K562 (cell line): ENCODE results near the gene KRTAP4-8. TPM values are rescaled to one million over a fixed set of nuclear protein-coding genes. Genes with fewer than 3 reads are reported as not detected.

Source experiments
- ATAC-seq: fragments of 200-7000 bp; cut with Tn5 transposase; 3 replicates; pipeline ENCODE4 v1.9.1; 2020; ENCODE audit warnings: moderate library complexity
- BruUV-seq: library from RNA; stranded (reverse); fragments of 400-500 nt; replicated peaks from 2 replicates; lab custom pipeline; 2021; lab: Mats Ljungman, UMichigan
- CTCF ChIA-PET: fragments of 300-600 bp; formaldehyde crosslinking; extraction: SDS; loops from one replicate; lab custom pipeline; 2021; ENCODE audit warnings: low intra/inter-chr PET ratio; lab: Yijun Ruan, JAX
- POLR2A ChIA-PET: fragments of 300-600, 350-650 bp; sonication (Branson Sonifier 250); formaldehyde crosslinking; extraction: SDS; loops from one replicate; lab custom pipeline; 2021; ENCODE audit warnings: antibody characterized with exemption, inconsistent platforms; lab: Yijun Ruan, JAX
- DNase-seq, 4 experiments: peaks; one replicate each; pipeline versions ENCODE4 v3.0.0 to v3.0.0-alpha.2; 2011 to 2018; ENCODE audit warnings: low spot score in 3 of 4, mixed read lengths in 3 of 4; ENCODE audit errors: extremely low read depth in 1 of 4
- FAIRE-seq: peaks from 2 replicates; lab custom pipeline; 2011; peaks lifted over from hg19 to GRCh38; lab: Jason Lieb, UNC
- H2AFZ ChIP-seq: 2 replicates; pipeline ENCODE4 v1.6.0; 2011; ENCODE audit warnings: low read depth, low read length, control low read depth, inconsistent platforms
- H3K27ac ChIP-seq: fragments of 200-600 bp; 3 replicates; pipeline ENCODE4 v1.8.0; 2011; ENCODE audit warnings: low read depth, mild to moderate bottlenecking, control low read depth, inconsistent platforms, low read length, moderate library complexity, mixed read lengths; ENCODE audit errors: extremely low read depth
- H3K27me3 ChIP-seq, 2 experiments: fragments of 300-600 bp in 1 of 2; 2 replicates in 1 of 2; 3 replicates in 1 of 2; pipeline versions ENCODE4 v1.6.0 to v1.8.0; 2011; ENCODE audit warnings: inconsistent platforms in 2 of 2, low read length in 2 of 2, mild to moderate bottlenecking in 1 of 2, mixed read lengths in 1 of 2, moderate library complexity in 1 of 2; ENCODE audit not compliant: control insufficient read depth in 2 of 2, insufficient read depth in 2 of 2
- H3K36me3 ChIP-seq: fragments of 300-600 bp; 3 replicates; pipeline ENCODE4 v1.8.0; 2011; ENCODE audit warnings: mild to moderate bottlenecking, low read length, inconsistent platforms; ENCODE audit not compliant: control insufficient read depth, insufficient read depth
- H3K4me1 ChIP-seq, 2 experiments: fragments of 200-600 bp in 1 of 2; replicated peaks in 1 of 2; 2 replicates in 1 of 2; 3 replicates in 1 of 2; pipeline versions ENCODE4 v1.5.1 to v1.8.0; 2011; ENCODE audit warnings: inconsistent platforms in 2 of 2, low read length in 2 of 2, mild to moderate bottlenecking in 1 of 2, mixed read lengths in 1 of 2, moderate library complexity in 1 of 2; ENCODE audit not compliant: control insufficient read depth in 2 of 2, insufficient read depth in 2 of 2
- H3K4me2 ChIP-seq: 2 replicates; pipeline ENCODE4 v1.6.1; 2011; ENCODE audit warnings: low read length, control low read depth, inconsistent platforms, mixed read lengths; ENCODE audit not compliant: insufficient read depth
- H3K4me3 ChIP-seq: fragments of 200-600 bp; sonication (generic), shearing (Covaris generic); 2 replicates; pipeline ENCODE4 v1.5.1; 2016; ENCODE audit warnings: control low read depth, inconsistent platforms
- H3K79me2 ChIP-seq: fragments of 200-600 bp; 3 replicates; pipeline ENCODE4 v1.8.0; 2011; ENCODE audit warnings: low read length, inconsistent platforms; ENCODE audit not compliant: control insufficient read depth, insufficient read depth
- H3K9ac ChIP-seq, 2 experiments: 2 replicates each; pipeline versions ENCODE4 v1.6.0 to v1.6.1; 2011; ENCODE audit warnings: low read depth in 2 of 2, low read length in 2 of 2, control low read depth in 1 of 2, inconsistent platforms in 1 of 2, mild to moderate bottlenecking in 1 of 2, mixed read lengths in 1 of 2; ENCODE audit not compliant: insufficient read depth in 1 of 2
- H3K9me1 ChIP-seq: one replicate; pipeline ENCODE4 v1.6.0; 2011; ENCODE audit warnings: inconsistent platforms, mild to moderate bottlenecking, low read length, moderate library complexity; ENCODE audit not compliant: control insufficient read depth, insufficient read depth
- H3K9me3 ChIP-seq: replicated peaks from 2 replicates; pipeline ENCODE4 v1.5.1; 2011; ENCODE audit warnings: low read depth, low read length, inconsistent platforms; ENCODE audit not compliant: control insufficient read depth, insufficient read depth
- H4K20me1 ChIP-seq: replicated peaks from 2 replicates; pipeline ENCODE4 v1.6.1; 2011; ENCODE audit warnings: low read length, inconsistent platforms, mixed read lengths; ENCODE audit not compliant: control insufficient read depth, insufficient read depth
- ADNP ChIP-seq: fragments of 200-800 bp; sonication (Bioruptor generic); IDR thresholded peaks from 2 replicates; pipeline ENCODE4 v1.6.1; 2016; ENCODE audit warnings: missing genetic modification characterization, missing compliant biosample characterization
- AFF1 ChIP-seq, 2 experiments: fragments of 450-650 bp; IDR thresholded peaks; 2 replicates each; pipeline ENCODE4 v1.6.1; 2018; ENCODE audit warnings: mild to moderate bottlenecking in 2 of 2, low read depth in 1 of 2; ENCODE audit not compliant: partially characterized antibody in 2 of 2
- BRF1 ChIP-seq: IDR thresholded peaks from 3 replicates; pipeline ENCODE4 v1.6.1; 2011; ENCODE audit warnings: borderline replicate concordance, mild to moderate bottlenecking; ENCODE audit not compliant: insufficient read length; ENCODE audit errors: extremely low read depth
- EP400 ChIP-seq: fragments of 450-650 bp; IDR thresholded peaks from 2 replicates; pipeline ENCODE4 v1.6.1; 2017; ENCODE audit warnings: antibody characterized with exemption, mild to moderate bottlenecking, moderate library complexity
- FUS ChIP-seq: fragments of 200-400 bp; formaldehyde crosslinking; optimal IDR thresholded peaks from 2 replicates; pipeline ENCODE3; 2017; ENCODE audit warnings: low read depth, low read length
- MAZ ChIP-seq, 2 experiments: fragments of 450-650 bp in 1 of 2; sonication (generic) in 1 of 2; formaldehyde crosslinking; IDR thresholded peaks in 1 of 2; conservative IDR thresholded peaks in 1 of 2; 2 replicates each; pipeline versions ENCODE4 v1.4.0 to v1.5.0; 2020; ENCODE audit warnings: mild to moderate bottlenecking in 1 of 2, missing genetic modification reagents in 1 of 2
- NCOA4 ChIP-seq: fragments of 450-650 bp; IDR thresholded peaks from 2 replicates; pipeline ENCODE4 v1.6.1; 2018; ENCODE audit warnings: mild to moderate bottlenecking; ENCODE audit not compliant: partially characterized antibody
- SIN3A ChIP-seq, 2 experiments: fragments of 150-350 bp in 1 of 2; IDR thresholded peaks; 2 replicates each; pipeline ENCODE4 v1.6.1; 2011 to 2016; ENCODE audit warnings: borderline replicate concordance in 2 of 2, low read depth in 2 of 2, low read length in 2 of 2, mild to moderate bottlenecking in 2 of 2, moderate library complexity in 2 of 2; ENCODE audit not compliant: control insufficient read depth in 1 of 2
- WHSC1 ChIP-seq: IDR thresholded peaks from one replicate; pipeline ENCODE4 v1.6.1; 2012; ENCODE audit warnings: low read length, control low read depth, inconsistent platforms
- ZBTB26 ChIP-seq: fragments of 450-650 bp; formaldehyde crosslinking; IDR thresholded peaks from 2 replicates; pipeline ENCODE4 v1.4.0; 2022; ENCODE audit warnings: missing genetic modification characterization
- ZFP1 ChIP-seq: fragments of 450-650 bp; formaldehyde crosslinking; IDR thresholded peaks from 2 replicates; pipeline ENCODE4 v1.4.0; 2020; ENCODE audit warnings: mild to moderate bottlenecking, mixed read lengths
- in situ Hi-C: fragments of 300-500 bp; cut with MboI; formaldehyde crosslinking; loops from 4 replicates; pipeline ENCODE4 v1.15.0; 2018; ENCODE audit warnings: inconsistent platforms, mixed read lengths
- intact Hi-C: fragments of 100-400 bp; cut with micrococcal nuclease; formaldehyde crosslinking; loops from 2 replicates; pipeline ENCODE4 v1.14.2; 2022
- polyA plus RNA-seq, 8 experiments: library from polyadenylated mRNA; depleted of rRNA in 4 of 8; stranded (reverse) in 5 of 8; unstranded in 3 of 8; fragments of >200 nt; fragmentation: Nextera tagmentation in 2 of 8; fragmentation: Illumina TruSeq in 1 of 8; extraction: Ambion mirVana in 2 of 8; extraction: Trizol in 1 of 8; gene quantifications; 2 replicates each; pipeline versions ENCODE4 v1.2.1 to v1.2.3, GENCODE V29; 2011 to 2014; ENCODE audit warnings: inconsistent platforms in 1 of 8, missing spikeins in 1 of 8
- total RNA-seq, 7 experiments: library from RNA; depleted of rRNA in 6 of 7; stranded (reverse); fragments of >200 nt in 6 of 7; fragmentation: Illumina TruSeq in 2 of 7; extraction: Trizol in 2 of 7; gene quantifications; 2 replicates each; pipeline versions ENCODE4 v1.2.1 to v1.2.3, GENCODE V29; 2011 to 2021; ENCODE audit warnings: low replicate concordance in 1 of 7
- TF ChIP-seq, protein P1 (sequence below): fragments of 200-800 bp; sonication (Bioruptor generic); IDR thresholded peaks from 2 replicates; pipeline ENCODE4 v1.6.1; 2016; ENCODE audit warnings: missing genetic modification characterization, missing compliant biosample characterization

The KRTAP4-8 gene
- total and polyA plus RNA-seq, 9 of the 15 experiments (the other 6 are each of a cell fraction or from before 2014, with no cell fraction given) = not detected

GRCh38 chr17:41067281-41067680 lies 30.7 kb downstream of the KRTAP4-8 start:
- no peak for ATAC-seq
- no peaks in the 10 kb centered on the region for H3K36me3 ChIP-seq
- no peak for DNase-seq
- no peaks in the 10 kb centered on the region for H3K79me2 ChIP-seq
- in situ Hi-C loops (no loop called here), intact Hi-C loops (no loop called here)
- H3K4me3 ChIP-seq = no peak overlapping the region
- no peak overlapping the region for H3K27ac ChIP-seq
- no peak overlapping the region for H3K4me2 ChIP-seq
- no peak for FAIRE-seq
- ChIA-PET CTCF (no interaction called here), POLR2A (interaction anchor here (0.6 kb wide), 1 partner anchor 38 kb away, joined by 3 read pairs; the partner anchor contains the start of gene KRTAP4-9)
- no peak overlapping the region for H3K9ac ChIP-seq
- no peaks in the 10 kb centered on the region for H3K9me1 ChIP-seq
- BruUV-seq = no TSS peak
- no peak overlapping the region for H2AFZ ChIP-seq
- H4K20me1 ChIP-seq = no peaks in the 10 kb centered on the region
- H3K27me3 ChIP-seq = no peaks in the 10 kb centered on the region; a peak in 1 of 5 replicates
- no peaks in the 10 kb centered on the region for H3K9me3 ChIP-seq
- H3K4me1 ChIP-seq = peaks cover 0 to 5% of the 10 kb centered on the region in 2 experiments; a peak in 2 of 5 replicates
- TF ChIP-seq NCOA4 (no peak), AFF1 (IDR thresholded peaks at IDR 0.05; ENCODE audit: low read depth in 1 of 2, partially characterized antibody in 2 of 2) (no peak), BRF1 (no peak), FUS (no peak), ADNP (tag) (no peak), ZBTB26 (no peak), SIN3A (IDR thresholded peaks at IDR 0.05; ENCODE audit: borderline replicate concordance in 2 of 2, control insufficient read depth in 1 of 2, low read depth in 2 of 2, low read length in 2 of 2) (no peak), ZFP1 (CRISPR knock-in tag) (no peak), WHSC1 (no peak), EP400 (no peak), MAZ (CRISPR knock-in tag; conservative IDR thresholded peaks at IDR 0.05 in 1 of 2, IDR thresholded peaks at IDR 0.05 in 1 of 2) (no peak)
- TF ChIP-seq, protein P1, sequence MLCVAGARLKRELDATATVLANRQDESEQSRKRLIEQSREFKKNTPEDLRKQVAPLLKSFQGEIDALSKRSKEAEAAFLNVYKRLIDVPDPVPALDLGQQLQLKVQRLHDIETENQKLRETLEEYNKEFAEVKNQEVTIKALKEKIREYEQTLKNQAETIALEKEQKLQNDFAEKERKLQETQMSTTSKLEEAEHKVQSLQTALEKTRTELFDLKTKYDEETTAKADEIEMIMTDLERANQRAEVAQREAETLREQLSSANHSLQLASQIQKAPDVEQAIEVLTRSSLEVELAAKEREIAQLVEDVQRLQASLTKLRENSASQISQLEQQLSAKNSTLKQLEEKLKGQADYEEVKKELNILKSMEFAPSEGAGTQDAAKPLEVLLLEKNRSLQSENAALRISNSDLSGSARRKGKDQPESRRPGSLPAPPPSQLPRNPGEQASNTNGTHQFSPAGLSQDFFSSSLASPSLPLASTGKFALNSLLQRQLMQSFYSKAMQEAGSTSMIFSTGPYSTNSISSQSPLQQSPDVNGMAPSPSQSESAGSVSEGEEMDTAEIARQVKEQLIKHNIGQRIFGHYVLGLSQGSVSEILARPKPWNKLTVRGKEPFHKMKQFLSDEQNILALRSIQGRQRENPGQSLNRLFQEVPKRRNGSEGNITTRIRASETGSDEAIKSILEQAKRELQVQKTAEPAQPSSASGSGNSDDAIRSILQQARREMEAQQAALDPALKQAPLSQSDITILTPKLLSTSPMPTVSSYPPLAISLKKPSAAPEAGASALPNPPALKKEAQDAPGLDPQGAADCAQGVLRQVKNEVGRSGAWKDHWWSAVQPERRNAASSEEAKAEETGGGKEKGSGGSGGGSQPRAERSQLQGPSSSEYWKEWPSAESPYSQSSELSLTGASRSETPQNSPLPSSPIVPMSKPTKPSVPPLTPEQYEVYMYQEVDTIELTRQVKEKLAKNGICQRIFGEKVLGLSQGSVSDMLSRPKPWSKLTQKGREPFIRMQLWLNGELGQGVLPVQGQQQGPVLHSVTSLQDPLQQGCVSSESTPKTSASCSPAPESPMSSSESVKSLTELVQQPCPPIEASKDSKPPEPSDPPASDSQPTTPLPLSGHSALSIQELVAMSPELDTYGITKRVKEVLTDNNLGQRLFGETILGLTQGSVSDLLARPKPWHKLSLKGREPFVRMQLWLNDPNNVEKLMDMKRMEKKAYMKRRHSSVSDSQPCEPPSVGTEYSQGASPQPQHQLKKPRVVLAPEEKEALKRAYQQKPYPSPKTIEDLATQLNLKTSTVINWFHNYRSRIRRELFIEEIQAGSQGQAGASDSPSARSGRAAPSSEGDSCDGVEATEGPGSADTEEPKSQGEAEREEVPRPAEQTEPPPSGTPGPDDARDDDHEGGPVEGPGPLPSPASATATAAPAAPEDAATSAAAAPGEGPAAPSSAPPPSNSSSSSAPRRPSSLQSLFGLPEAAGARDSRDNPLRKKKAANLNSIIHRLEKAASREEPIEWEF (CRISPR knock-in tag) = no peak
